NCI-H524 (cell line): Measurements from ENCODE around the gene GLMN.
A peak's percentile ranks its signal among the peaks of the same experiment; 100 is the strongest.

Experiments used
- DNase-seq, 2 experiments: peaks; one replicate each; lab custom pipeline; 2025; lab: John Stamatoyannopoulos, UW

The GLMN gene, protein sequence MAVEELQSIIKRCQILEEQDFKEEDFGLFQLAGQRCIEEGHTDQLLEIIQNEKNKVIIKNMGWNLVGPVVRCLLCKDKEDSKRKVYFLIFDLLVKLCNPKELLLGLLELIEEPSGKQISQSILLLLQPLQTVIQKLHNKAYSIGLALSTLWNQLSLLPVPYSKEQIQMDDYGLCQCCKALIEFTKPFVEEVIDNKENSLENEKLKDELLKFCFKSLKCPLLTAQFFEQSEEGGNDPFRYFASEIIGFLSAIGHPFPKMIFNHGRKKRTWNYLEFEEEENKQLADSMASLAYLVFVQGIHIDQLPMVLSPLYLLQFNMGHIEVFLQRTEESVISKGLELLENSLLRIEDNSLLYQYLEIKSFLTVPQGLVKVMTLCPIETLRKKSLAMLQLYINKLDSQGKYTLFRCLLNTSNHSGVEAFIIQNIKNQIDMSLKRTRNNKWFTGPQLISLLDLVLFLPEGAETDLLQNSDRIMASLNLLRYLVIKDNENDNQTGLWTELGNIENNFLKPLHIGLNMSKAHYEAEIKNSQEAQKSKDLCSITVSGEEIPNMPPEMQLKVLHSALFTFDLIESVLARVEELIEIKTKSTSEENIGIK

DNA sequence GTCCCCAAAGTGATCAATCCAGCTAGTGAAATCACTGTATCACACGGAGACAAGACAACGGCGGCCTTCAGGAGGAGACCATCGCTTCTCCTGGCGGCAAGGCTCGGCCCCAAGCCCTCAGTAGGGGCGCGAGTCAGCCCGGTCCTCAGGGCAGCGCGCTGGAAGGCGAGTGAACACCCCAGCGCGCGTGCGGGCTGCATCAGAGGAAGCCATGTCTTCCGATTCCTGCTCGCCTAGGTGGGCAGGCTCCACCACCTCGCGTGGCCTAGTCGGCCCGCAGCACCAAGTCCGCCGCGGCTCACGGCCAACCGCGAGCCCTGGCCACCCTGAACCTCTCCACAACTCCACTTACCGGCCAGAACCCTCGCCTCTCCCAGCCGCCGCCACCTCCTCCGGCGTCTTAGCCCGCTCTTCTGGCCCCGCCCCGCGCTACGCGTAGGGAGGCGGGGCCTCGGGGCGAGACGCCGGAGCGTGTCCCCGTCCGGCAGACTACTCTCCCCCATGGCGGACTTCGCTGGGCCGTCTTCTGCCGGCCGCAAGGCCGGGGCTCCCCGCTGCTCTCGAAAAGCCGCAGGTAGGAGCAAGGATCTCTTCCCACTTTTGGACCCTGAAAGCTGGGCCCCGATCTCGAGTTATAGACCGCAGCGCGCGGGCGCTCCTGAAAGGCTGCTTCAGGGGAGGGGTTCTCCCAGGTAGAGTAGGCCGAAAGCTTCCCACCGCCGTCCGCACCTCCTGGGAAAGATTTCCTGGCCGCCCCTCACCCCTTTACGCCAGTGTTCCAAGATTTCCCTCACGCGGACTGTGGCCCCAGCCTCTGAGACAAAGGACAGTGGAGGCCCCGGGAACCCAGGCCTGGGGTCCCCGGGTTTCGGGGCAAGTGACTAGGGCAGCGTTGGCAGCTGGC is at the start of gene GLMN, which contains the start of gene RPAP2:
Gene GLMN, minus strand, starts transcription at position 415 of the 904 bp plus-strand sequence. CDS start 988 bp downstream, outside the sequence.
Gene RPAP2, plus strand, starts transcription at position 487 of the 904 bp plus-strand sequence. Its CDS starts 15 bp downstream, at position 502.
- DNase-seq = peak; percentile 69 to 87

DNA sequence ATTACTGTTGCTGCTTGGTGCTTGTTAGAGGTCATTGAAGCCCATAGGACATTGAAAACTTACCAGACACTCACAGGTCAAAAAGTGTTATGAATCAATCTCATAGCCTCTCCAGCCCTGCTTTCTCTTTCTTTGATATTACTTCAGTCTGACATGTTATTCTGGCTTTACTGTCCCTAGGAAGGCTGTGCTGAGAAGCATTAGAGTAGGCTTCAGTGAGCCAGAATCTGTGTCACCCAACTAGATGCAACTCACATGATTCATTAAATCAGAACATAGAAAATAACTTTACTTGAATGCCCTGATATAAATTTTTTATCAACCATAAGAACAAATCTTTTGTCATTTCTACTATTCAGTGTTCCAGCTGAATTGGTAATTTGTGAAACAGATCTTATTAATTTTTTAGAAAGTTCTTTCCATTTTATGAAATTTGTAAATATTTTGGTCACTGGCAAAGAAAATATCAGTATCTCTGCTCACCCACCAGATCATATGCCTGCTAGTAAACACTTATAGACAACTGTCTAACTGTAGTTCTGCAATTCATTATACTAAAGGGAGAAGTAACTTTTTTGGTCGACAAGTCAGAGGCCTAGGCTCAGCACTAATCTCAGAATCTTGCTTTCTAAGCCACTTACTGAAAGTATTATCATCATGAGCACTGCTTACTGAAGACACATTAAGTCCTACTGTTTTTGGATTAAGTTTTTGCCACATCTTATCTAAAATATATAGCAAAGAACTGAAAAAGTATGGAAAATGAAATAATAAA is 48.3 kb upstream of the GLMN start:
- no peak for DNase-seq

DNA sequence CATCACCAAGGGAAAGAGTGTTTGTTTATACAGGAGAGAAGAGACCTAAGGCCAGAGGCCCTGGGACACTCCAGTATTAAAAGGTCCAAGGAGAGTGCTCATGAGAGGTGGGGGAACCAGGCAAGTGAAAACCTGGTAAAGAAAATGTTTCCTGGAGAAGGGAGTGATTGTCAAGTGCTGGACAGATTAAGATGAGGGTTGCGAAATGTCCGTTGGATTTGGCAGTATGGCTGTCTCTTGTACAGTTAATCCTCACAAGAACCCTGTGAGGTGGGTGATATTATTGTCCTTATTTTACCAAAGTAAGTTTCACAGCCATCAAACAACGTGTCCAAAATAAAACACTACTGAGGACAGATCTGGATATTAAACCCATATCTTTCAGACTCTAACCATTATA is 44.3 kb upstream of the GLMN start:
- DNase-seq = no peak

DNA sequence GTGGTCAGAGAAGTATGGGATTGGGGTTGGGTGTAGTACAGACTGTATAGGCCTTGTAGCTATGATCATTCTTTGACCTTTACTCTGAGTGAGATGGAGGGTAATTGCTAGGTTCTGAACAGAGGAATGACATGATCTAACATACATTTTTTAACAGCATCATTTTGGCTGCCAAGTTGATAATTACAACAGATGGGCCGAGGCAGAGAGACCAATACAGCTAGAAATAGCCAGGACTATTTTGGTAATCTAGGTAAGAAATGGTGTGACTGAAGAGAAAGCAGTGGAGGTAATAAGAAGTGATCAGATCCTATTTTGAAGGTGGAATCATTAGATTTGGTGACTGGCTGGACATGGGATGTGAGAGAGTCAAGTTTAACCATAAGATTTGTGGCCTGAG is 43.6 kb upstream of the GLMN start:
- no peak for DNase-seq

DNA sequence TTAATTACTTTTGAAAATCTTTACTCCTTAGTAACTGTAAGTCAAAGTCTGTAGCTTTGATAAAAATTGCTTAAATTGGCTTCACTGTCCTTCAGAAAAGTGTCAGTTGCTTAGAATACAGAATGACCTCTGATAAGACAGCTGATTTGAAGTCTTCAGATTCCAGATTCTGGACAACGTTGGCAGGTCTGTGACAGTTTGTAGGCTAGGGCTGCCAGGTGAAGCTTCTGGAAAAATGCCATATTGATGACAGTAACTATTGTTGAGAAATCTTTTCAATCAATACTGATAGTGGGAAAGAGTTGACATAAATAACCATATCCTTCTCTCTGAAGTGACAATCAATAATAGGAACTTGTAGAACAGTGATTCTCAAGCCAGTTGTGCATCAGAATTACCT is 41.4 kb upstream of the GLMN start:
- no peak for DNase-seq

DNA sequence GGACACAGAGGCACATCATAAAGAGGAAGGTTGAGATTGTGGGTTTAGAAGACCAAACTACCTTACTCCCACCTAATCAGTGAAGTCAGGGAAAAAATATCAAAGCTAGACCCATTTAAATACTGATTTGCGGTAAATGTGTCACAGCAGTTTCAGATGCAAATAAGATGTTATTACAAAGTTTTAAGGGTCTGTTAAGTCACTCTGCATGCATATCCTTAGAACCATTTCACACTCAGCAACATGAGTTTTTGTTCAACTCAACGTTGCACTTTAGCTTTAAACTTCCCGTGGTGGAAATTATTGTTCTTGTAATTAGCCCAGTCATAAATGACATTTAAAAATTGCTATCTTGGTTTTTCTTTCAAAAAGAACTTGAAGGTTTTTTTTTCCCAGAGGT is 34.9 kb upstream of the GLMN start:
- no peak for DNase-seq

DNA sequence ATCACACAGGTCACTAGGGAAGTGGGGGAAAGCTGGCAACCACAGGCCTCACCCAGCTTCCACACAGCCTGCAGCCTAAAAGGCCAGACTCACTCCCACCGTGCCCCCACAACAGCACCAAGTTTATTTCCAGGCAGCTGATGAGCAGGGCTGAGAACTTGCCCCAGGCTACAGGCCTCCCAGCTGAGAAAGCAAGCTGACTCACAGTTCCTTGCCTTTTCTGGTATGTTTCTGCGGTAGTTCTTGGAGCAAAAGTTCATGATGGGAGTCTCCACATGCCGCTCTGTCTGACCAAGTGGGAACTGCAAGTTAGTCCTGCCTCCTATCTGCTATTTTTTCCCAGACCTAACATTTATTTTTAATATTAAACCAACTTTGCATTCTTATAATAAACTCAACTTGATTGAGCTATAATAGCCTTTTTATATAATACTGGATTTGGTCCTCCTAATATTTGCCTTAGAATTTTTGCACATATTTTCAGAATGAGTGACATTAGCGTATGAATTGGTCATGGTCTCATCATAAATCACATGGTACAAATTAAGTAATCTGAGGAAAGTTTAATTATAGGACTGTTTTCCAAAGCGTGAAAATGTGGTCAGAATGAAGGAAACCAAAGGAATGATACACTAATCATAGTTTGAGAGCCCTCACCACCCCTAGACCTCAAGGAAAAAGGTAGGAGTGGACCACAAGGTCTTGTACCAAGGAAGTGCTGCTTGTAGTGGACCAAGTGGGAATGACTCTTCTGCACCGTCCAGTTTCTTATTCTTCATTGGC is 30.8 kb upstream of the GLMN start:
- no peak for DNase-seq

DNA sequence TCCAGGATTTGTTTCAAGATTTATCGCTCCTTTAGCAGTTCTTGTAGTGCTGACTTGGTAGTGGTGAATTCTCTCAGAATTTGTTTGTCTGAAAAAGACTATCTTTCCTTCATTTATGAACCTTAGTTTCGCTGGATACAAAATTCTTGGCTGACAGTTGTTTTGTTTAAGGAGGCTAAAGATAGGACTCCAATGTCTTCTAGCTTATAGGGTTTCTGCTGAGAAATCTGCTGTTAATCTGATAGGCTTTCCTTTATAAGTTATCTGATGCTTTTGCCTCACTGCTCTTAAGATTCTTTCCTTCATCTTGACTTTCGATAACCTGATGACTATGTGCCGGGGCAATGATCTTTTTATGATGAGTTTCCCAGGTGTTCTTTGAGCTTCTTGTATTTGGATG is 29.0 kb upstream of the GLMN start:
- no peak for DNase-seq

DNA sequence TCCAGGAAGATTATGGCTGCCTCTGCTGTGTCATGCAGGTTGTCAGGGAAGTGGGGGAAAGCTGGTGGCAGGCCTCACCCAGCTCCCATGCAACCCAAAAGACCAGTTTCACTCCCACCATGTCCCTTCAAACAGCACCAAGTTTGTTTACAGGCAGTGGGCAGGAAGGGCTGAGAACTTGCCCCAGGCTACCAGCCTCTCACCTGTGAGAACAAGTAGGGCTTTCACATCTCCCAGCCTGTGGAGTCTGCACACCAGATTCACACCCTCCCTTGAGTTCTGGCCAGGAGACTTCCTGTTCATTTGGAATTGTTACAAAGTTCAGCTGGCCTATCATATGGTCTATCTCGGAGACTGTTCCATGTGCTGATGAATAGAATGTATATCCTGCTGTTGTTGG is 27.9 kb upstream of the GLMN start:
- DNase-seq = no peak

DNA sequence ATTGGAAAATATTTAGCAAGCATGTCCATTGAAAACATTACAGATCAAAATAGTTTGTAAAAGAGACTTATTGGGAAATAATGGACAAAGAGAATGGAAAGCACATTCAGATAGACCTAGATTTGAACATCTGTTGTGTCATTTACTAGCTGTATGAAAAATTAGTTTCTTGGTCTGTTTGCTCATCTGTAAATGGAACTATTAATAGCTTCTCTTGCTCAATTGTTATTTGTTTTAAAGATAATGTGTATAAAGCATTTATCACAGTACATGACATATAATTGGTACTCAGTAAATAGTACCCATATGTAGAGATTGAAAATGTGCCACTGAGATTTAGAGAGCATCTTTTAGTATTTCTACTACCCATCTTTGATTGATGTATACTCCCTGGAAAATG is 26.0 kb upstream of the GLMN start:
- no peak for DNase-seq

DNA sequence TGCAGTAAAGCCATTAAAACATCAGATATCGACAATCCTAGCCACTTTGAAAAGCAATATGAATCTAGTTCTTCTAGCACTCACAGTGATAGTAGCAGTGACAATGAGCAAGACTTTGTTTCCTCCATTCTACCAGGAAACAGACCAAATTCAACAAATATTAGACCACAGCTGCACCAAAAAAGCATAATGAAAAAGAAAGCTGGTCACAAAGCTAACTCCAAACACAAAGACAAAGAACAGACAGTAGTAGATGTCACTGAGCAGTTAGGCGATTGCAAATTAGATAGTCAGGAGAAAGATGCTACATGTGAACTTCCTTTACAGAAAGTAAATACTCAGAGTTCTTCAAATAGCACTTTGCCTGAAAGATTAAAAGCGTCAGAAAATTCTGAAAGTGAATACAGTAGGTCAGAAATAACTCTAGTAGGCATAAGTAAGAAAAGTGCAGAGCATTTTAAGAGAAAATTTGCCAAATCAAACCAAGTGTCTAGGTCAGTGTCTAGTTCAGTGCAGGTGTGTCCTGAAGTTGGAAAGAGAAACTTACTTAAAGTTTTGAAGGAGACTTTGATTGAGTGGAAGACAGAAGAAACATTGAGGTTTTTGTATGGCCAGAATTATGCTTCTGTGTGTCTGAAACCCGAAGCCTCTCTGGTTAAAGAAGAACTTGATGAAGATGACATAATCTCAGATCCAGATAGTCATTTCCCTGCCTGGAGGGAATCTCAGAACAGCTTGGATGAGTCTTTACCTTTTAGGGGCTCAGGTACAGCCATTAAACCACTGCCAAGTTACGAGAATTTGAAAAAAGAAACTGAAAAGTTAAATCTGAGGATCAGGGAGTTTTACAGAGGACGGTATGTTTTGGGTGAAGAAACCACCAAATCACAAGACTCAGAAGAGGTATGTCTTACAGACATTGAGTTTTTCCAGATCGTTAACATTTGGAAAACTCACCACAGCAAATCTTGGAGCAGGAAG is 25.0 kb upstream of the GLMN start:
- no peak for DNase-seq

DNA sequence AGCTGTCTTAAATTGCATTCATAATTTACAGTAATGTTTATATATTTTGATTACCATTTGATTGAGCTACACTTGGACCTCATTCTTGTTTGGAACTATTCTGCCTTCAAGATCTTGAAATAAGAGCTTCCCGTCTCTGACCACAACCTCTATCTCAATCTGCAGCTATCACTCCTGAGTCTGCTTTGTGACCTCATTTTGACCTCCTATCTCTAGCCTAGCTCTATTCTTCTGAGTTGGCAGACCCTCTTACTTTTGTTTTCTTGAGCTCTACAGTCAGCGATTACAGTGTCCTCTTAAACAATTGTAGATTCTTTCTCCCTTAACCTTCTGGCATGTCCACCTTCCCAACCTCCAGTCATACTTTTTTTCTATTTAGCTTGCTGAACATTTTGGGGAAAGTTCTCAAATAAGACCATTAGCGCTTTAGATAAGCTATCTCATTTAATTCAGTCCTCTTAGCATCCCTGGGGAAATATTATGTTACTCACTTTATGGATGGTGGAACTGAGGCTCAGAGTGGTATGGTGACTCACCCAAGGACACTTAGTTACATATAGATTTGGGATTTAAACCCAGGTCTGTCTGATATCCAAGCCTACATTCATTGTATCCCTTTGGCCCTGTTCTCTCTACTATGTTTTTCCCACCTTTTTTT is 19.2 kb upstream of the GLMN start:
- no peak for DNase-seq

DNA sequence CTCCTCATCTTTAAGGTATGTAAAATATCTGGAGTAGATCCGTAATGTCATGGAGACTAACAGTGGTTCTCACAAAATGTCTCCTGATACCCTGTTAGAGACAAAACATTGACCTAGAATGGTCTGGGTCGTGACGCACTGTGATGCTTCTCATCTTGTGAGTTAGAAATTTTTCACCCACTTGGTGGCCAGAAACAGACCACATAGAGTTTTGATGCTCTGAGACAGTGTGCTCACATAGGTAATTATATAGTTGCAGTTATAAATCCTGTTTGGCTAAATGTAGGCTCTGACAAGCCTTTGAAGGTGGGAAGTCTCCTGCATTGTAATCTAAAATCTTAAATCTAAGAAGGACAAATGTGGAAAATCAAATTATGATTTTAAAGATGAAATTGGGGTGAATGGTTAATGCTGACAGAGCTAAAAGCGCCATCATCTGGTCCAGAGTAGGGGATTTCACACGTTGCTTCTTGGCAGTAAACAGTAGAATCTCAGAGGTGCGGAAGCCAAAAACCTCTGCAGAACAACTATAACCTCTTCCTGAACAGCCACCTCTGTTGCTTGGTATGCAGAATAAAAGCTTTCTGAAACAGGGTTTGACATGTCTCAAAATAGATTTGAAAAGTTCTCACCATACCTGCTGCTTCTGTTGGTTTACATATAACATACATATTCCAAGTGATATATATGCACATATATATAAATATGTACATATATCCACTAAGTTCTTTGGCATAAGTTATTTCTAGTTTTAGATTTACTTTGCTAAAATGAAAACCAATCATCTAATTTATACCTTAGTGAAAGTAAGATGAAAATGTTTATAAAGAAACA is 17.2 kb upstream of the GLMN start:
- no peak for DNase-seq

DNA sequence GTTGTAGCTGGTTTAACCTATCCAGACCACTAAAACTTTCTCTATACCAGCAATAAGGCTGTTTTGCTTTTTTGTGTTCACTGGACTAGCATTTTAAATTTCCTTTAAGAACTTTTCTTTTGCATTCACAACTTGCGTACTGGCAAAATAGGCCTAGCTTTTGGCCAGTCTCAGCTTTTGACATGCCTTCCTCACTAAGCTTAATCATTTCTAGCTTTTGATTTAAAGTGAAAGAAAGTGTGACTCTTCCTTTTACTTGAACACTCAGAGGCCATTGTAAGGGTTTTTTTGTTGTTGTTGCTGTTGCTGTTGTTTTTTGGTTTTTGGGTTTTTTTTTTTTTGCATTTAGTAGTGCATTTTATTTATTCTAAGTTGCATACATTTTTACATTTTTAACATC is 15.2 kb upstream of the GLMN start:
- no peak for DNase-seq

DNA sequence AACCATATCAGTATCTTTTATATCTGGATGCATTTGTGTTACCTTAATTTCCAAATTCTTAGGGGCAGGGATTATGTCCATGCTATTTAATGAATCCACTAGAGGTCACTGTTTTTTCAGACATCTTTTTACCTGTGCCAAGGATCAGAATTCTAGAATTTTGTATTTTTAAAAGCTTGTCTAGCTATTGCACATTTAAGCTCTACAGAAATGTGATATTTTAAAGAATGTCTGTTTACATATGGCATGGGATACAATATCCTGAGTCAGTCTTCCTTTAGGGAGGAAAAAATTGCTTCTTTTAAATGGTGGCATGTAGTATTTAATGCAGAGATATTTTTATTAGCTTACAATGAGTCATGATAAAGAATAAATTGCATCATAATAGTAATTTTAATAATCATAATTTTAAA is 11.4 kb upstream of the GLMN start:
- DNase-seq = peak in 1 of 2 experiments; percentile 46

DNA sequence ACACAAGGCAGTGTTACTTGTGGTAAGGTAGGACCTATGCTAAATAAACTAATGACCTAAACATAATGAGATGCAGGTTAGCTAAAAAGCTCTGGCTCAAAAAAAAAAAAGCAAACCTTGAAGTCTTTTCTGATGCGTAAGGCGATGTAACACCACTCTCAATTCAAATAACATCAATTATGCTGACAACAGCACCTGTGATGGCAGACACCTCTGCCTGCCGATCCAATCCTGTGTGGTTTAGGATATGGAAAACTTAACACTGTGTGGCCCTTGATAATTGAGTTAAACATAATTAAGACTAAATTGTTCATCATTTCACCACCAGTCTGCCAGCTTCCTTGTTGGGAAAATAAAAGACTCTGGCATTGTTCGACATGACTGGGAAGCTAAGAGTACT is 9.2 kb upstream of the GLMN start:
- no peak for DNase-seq

DNA sequence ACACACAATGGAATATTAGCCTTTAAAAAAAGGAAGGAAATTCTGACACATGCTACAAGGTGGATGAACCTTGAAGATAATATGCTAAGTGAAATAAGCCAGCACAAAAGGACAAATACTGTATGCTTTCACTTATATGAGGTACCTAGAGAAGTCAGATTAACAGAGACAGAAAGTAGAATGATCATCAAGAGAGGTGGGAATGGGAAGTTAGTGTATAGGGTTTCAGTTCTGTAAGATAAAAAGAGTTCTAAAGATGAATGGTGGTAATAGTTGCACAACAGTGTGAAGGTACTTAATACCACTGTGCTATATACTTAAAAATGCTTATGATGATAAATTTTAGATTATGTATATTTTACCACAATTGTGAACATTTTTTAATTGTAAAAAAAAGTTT is 7.2 kb upstream of the GLMN start:
- DNase-seq = no peak

DNA sequence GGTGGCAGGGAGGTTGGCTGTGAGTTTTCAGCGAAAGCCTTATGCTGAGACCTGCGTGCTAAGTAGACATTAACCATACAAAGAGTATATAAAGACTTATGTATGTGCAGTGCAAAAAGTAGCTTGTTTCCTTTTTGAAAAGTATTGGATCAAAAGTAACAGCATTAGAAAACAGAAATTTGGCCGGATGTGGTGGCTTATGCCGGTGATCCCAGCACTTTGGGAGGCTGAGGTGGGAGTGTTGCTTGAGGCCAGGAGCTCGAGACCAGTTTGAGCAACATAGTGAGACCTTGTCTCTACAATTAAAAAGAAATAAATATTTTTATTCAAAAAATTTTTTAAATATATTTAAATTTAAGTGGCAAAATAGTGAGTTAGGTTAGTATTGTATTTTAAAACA is 2.2 kb upstream of the GLMN start:
- DNase-seq = no peak
